ENCODE measurements around the gene MEFV.
"Not testable (repeated sequence)": the region's sequence is repeated elsewhere in the genome, so short reads cannot be mapped to it uniquely, and the experiment has no call there.

MEFV gene

GRCh38 chr16:3215601-3216262, 40.7 kb downstream of the MEFV start:
- DNase-seq (ENCODE audit: low read depth in 2 of 2): no peak

- no peak for DNase-seq (ENCODE audit: low read depth in 2 of 2)
Observed at GRCh38 chr16:3214904-3215600, 41.4 kb downstream of the MEFV start.

DNA sequence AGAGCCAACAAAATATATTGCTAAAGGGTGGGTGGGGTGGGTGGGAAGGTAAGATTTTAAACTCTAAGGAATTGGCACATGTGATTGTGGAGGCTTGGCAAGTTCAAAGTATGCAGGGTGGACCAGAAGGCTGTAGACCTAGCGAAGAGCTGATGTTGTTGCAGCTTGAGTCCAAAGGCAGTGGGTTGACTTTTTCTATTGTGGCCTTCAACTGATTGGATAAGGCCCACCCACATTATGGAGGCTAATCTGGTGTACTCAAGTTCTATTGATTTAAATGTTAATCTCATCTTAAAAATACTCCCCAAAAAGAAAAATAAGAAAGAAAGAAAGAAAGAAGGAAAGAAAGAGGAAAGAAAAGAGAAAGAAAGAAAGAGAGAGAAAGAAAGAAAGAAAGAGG, 43.9 kb downstream of the MEFV start:
- DNase-seq (ENCODE audit: low read depth in 2 of 2): no peak

DNA sequence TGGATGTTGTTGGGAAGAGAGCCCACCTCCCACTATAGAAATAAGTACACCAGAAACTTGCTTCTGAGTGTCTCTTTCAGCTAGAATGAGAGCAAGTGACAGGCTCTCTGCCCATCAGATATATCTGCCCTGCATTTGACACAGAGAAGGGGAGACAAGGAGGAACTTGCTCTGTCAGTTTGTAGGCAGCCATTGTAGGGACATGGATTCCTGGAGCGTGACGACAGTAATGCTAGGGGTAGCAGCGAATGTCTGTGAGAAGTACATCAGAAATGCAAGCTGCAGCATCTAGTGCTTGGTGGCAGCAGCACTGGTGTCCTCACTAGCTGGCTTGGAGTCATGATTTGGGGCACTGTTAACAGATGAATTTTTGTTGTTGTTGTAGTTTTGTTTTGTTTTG, 44.4 kb downstream of the MEFV start:
- no peak for DNase-seq (ENCODE audit: low read depth in 2 of 2)

GRCh38 chr16:3207086-3207953, 49.1 kb downstream of the MEFV start:
- no peak for DNase-seq (ENCODE audit: low read depth in 2 of 2)

DNA sequence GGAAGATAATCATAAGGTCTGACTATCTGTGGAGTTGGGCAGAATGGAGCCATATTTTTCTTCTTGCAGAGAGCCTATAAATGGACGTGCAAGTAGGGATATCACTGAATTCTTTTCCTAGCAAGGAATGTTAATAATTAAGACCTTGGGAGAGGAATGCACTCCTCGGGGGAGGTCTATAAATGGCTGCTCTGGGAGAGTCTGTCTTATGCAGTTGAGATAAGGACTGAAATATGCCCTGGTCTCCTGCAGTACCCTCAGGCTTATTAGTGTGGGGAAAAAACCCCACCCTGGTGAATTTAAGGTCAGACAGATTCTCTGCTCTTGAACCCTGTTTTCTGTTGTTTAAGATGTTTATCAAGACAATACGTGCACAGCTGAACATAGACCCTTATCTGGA, 50.5 kb downstream of the MEFV start:
- DNase-seq (ENCODE audit: low read depth in 2 of 2): not testable (repeated sequence)

- DNase-seq (ENCODE audit: low read depth in 2 of 2): no peak
Observed at GRCh38 chr16:3202903-3203539, 53.4 kb downstream of the MEFV start.

GRCh38 chr16:3198334-3199072, 57.9 kb downstream of the MEFV start:
- DNase-seq (ENCODE audit: low read depth in 2 of 2): no peak

DNA sequence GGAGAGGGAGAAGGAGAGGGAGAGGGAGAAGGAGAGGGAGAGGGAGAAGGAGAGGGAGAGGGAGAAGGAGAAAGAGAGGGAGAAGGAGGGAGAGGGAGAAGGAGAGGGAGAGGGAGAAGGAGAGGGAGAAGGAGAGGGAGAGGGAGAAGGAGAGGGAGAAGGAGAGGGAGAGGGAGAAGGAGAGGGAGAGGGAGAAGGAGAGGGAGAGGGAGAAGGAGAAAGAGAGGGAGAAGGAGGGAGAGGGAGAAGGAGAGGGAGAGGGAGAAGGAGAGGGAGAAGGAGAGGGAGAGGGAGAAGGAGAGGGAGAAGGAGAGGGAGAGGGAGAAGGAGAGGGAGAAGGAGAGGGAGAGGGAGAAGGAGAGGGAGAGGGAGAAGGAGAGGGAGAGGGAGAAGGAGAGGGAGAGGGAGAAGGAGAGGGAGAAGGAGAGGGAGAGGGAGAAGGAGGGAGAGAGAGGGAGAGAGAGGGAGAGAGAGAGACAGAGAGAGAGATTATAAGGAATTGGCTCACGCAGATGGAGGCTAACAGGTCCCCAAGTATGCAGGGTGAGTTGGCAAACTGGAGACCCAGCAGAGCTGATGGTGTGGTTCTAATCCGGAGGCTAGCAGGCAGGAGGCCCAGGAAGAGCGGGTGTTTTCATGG, 58.6 kb downstream of the MEFV start:
- not testable (repeated sequence) for DNase-seq (ENCODE audit: low read depth in 2 of 2)

GRCh38 chr16:3195975-3196374, 60.5 kb downstream of the MEFV start:
- no peak for DNase-seq (ENCODE audit: low read depth in 2 of 2)

DNA sequence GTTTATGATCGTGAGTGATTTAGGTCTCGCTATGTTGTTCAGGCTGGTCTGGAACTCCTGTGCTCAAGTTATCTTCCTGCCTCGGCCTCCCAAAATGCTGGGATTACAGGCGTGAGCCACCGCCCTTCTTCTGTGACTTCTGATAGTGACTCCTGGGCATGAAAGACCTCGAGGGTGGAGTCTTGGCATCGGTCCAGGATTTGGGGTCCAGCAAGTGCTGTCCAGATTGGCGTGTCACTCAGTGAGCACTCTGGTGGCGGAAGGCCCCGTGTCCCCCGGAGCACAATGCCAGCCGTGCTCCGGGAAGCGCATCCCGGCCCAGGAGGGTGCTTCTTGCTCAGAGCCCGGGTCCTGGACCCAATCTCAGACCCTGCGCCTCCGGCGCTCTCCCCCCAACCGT, 61.6 kb downstream of the MEFV start:
- DNase-seq (ENCODE audit: low read depth in 2 of 2): no peak

DNA sequence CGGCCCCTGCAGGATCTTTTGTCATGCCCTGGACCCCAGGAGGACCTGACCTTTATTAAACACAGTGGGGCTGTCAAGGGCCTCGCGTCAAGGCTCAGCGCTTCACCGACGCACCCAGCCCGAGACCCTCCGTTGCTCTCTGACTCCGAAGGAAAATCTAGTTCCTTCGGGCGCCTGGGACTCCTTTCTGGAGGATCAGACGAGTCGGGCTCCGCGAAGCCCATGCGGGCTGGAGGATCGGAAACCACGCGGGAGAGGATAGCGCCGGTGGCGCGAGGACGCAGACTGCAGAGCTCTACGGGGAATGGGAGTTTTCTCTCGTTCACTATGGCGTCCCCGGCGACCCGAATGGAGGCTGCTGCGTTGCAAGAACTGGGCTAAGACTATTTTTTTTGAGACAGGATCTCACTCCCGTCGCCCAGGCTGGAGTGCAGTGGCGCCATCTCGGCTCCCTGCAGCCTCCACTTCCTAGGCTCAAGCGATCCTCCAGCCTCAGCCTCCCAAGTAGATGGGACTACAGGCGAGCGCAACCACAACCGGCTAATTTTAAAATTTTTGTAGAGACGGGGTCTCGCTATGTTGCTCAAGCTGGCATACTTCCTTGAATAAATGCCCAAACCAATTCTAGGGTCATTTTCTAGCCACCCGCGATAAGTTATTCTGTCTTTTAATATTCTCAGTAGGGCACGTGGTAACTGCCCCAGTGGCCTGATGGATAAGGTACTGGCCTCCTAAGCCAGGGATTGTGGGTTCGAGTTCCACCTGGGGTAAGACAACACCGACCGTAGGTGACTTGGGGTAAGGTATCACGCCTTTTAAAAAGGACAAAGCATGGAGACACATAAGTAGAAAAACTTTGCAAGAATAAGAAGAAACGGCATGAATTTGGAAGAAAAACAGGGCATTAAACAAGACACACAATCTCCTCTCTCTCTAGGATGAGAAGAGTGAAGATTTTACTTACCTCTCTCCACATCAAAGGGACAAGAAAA, 62.9 kb downstream of the MEFV start:
- DNase-seq (ENCODE audit: low read depth in 2 of 2): no peak

DNA sequence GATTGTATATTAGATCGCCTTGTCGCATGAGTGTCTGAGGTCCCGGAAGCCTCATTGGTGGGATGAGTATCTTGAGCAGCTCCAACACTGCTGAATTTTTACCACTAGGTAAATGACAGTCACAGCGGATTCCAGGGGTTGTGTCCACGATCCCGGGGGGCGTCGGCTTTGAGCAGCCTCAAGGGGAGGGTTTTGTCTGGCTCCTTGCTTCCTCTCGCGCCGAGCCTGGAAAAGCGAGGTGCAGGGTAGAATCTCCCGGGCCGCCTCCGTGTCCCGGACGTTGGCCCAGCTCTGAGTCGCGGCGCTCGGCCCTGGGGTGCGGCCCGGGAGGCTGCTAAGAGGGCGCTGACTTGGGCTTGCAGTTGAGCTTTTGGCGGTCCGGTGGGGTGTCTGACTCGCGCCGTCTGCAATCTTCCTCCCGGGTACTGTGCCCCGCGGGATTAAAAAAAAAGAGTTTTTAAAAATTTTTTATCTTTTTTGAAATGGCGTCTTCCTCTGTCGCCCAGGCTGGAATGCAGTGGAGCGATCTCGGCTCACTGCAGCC, 63.9 kb downstream of the MEFV start:
- no peak for DNase-seq (ENCODE audit: low read depth in 2 of 2)
